Liver (tissue), 3 donors: Measurements from ENCODE around the gene ATG10.

Experiments used
- FOXA1 ChIP-seq: IDR thresholded peaks from 2 replicates; pipeline ENCODE4 v1.6.1; 2016; ENCODE audit warnings: antibody characterized with exemption
- GABPA ChIP-seq, 2 donors: IDR thresholded peaks in 1 of 2; conservative IDR thresholded peaks in 1 of 2; 2 replicates each; pipeline ENCODE4 v1.6.1; 2016; ENCODE audit warnings: antibody characterized with exemption in 2 of 2, mild to moderate bottlenecking in 1 of 2, moderate library complexity in 1 of 2
- HNF4G ChIP-seq: IDR thresholded peaks from 2 replicates; pipeline ENCODE4 v1.6.1; 2016; ENCODE audit warnings: antibody characterized with exemption
- RAD21 ChIP-seq, 2 donors: IDR thresholded peaks; 2 replicates each; pipeline ENCODE4 v1.6.1; 2016; ENCODE audit warnings: antibody characterized with exemption in 2 of 2, mild to moderate bottlenecking in 2 of 2
- REST ChIP-seq: IDR thresholded peaks from 2 replicates; pipeline ENCODE4 v1.6.1; 2016; ENCODE audit warnings: antibody characterized with exemption, mild to moderate bottlenecking
- RXRA ChIP-seq, 2 donors: IDR thresholded peaks; 2 replicates each; pipeline ENCODE4 v1.6.1; 2017 to 2018; ENCODE audit warnings: antibody characterized with exemption in 2 of 2, mild to moderate bottlenecking in 1 of 2
- TAF1 ChIP-seq: conservative IDR thresholded peaks from 2 replicates; pipeline ENCODE4 v1.6.1; 2016; ENCODE audit warnings: antibody characterized with exemption, mild to moderate bottlenecking
- YY1 ChIP-seq: IDR thresholded peaks from 2 replicates; pipeline ENCODE4 v1.6.1; 2016; ENCODE audit warnings: antibody characterized with exemption, mild to moderate bottlenecking
- TF ChIP-seq, protein P1 (sequence below): fragments of 150-350 bp; IDR thresholded peaks from 2 replicates; pipeline ENCODE4 v1.5.1; 2017; ENCODE audit warnings: improper control_type of control experiment, low read depth, low read length; ENCODE audit not compliant: missing input control
- TF ChIP-seq, protein P2 (sequence below): IDR thresholded peaks from 2 replicates; pipeline ENCODE4 v1.6.1; 2016; ENCODE audit warnings: antibody characterized with exemption
- TF ChIP-seq, protein P3 (sequence below): IDR thresholded peaks from 2 replicates; pipeline ENCODE4 v1.6.1; 2016; ENCODE audit warnings: antibody characterized with exemption
- TF ChIP-seq, protein P4 (sequence below): IDR thresholded peaks from 2 replicates; pipeline ENCODE4 v1.6.1; 2016; ENCODE audit warnings: antibody characterized with exemption
- donor health status: healthy.
- donor health status: healthy.

- TF ChIP-seq RAD21 (IDR thresholded peaks at IDR 0.05) (no peak), FOXA1 (no peak), YY1 (no peak), RXRA (IDR thresholded peaks at IDR 0.05) (no peak), TAF1 (no peak), GABPA (IDR thresholded peaks at IDR 0.05 in 1 of 2, conservative IDR thresholded peaks at IDR 0.05 in 1 of 2) (no peak), HNF4G (no peak), REST (no peak)
- TF ChIP-seq, protein P1, sequence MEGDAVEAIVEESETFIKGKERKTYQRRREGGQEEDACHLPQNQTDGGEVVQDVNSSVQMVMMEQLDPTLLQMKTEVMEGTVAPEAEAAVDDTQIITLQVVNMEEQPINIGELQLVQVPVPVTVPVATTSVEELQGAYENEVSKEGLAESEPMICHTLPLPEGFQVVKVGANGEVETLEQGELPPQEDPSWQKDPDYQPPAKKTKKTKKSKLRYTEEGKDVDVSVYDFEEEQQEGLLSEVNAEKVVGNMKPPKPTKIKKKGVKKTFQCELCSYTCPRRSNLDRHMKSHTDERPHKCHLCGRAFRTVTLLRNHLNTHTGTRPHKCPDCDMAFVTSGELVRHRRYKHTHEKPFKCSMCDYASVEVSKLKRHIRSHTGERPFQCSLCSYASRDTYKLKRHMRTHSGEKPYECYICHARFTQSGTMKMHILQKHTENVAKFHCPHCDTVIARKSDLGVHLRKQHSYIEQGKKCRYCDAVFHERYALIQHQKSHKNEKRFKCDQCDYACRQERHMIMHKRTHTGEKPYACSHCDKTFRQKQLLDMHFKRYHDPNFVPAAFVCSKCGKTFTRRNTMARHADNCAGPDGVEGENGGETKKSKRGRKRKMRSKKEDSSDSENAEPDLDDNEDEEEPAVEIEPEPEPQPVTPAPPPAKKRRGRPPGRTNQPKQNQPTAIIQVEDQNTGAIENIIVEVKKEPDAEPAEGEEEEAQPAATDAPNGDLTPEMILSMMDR = no peak
- TF ChIP-seq, protein P2, sequence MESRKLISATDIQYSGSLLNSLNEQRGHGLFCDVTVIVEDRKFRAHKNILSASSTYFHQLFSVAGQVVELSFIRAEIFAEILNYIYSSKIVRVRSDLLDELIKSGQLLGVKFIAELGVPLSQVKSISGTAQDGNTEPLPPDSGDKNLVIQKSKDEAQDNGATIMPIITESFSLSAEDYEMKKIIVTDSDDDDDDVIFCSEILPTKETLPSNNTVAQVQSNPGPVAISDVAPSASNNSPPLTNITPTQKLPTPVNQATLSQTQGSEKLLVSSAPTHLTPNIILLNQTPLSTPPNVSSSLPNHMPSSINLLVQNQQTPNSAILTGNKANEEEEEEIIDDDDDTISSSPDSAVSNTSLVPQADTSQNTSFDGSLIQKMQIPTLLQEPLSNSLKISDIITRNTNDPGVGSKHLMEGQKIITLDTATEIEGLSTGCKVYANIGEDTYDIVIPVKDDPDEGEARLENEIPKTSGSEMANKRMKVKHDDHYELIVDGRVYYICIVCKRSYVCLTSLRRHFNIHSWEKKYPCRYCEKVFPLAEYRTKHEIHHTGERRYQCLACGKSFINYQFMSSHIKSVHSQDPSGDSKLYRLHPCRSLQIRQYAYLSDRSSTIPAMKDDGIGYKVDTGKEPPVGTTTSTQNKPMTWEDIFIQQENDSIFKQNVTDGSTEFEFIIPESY = no peak
- TF ChIP-seq, protein P3, sequence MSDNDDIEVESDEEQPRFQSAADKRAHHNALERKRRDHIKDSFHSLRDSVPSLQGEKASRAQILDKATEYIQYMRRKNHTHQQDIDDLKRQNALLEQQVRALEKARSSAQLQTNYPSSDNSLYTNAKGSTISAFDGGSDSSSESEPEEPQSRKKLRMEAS = no peak
- TF ChIP-seq, protein P4, sequence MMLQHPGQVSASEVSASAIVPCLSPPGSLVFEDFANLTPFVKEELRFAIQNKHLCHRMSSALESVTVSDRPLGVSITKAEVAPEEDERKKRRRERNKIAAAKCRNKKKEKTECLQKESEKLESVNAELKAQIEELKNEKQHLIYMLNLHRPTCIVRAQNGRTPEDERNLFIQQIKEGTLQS = no peak
Observed at GRCh38 chr5:81950996-81951395, 20.8 kb upstream of the ATG10 start.
